ENCODE measurements around the gene THAP11.

The THAP11 gene

DNA sequence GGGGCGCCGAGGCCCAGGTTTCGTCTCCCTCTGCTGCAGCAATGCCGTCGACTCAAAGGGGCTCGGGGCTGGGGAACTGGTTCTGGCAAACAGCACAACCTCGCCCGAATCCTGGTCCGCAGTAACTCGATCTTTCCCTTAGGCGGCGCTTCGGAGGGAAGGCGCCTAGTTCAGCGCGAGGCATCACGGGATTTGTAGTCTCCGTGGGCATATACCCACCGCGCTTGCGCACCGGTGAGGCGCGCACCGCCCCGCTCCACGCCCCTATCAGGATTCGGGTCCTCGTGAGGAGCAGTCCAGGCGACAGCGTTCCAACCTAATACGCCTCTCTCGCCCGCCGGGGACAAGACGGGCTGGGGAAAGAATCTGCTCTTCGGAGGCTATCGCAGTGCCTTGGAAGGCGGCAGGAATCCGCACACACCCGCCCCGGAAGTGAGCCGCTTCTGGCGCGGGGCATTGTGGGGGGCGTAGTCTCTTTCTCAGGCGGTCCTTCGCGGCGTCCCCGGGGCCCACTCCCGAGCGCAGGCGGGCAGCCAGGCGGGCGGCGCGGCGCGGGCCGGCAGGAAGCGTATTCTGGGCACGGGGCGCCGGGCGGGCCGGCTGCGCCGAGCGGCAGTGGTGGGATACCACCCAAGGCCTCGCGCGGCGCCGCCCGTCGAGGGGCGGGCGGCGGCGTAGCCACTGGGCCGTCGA lies at the start of gene THAP11:
Gene THAP11, plus strand, starts transcription at position 505 of the 693 bp plus-strand sequence. CDS start 235 bp downstream, outside the sequence.
- DNase-seq = peak; percentile 99

DNA sequence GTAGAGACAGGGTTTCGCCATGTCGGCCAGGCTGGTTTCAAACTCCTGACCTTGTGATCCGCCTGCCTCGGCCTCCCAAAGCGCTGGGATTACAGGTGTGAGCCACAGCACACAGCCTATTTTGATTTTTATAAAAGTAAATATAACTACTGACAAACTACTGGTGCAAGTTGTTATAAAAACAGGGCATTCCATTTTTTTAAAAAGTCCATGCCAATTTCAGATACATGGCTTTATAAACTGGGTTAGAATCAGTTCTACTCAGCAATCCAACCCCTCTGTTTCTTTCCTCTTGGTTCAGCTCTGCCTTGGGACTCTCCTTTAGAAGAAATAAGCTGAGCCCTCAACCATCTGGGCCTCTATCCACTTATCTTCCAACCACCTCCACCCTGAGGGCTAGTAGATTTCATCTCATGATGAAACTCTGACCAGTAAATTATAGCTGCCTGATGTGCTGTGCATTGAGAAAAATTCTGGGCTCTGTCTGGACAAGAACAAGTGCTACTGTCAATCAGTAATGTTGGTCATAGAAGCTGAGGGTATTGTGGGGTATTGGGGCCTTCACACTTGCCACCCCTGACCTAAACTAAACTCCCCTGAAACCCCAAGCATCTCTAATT lies 45.9 kb upstream of the THAP11 start:
- DNase-seq = peak; percentile 67

GRCh38 chr16:67800338-67800926 lies 41.7 kb upstream of the THAP11 start:
- peak; percentile 96 for DNase-seq

- no peak for DNase-seq
Observed at GRCh38 chr16:67801241-67801640, 40.9 kb upstream of the THAP11 start.

- no peak for DNase-seq
Observed at GRCh38 chr16:67801883-67802282, 40.2 kb upstream of the THAP11 start.

DNA sequence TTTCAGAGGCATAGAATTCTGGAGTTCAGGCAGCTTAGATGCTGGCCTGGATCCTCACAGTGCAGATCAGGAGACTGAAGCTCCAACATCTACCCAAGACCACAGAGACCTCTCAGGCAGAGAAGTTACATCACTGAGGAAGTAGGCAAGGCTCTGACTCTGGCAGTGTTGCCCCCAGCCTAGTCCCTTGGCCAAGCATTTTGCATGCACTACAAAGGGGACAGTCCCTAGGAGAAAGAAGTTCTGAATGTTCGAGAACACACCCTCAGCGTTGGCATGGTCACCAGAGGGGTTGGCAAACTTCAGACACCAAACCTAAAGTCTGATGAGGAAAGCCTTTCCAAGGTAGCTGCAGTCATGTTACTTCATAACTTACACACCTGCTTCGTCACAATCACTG lies 38.2 kb upstream of the THAP11 start:
- DNase-seq = peak; percentile 65

GRCh38 chr16:67804853-67805542 lies 37.1 kb upstream of the THAP11 start:
- no peak for DNase-seq

- no peak for DNase-seq
Observed at GRCh38 chr16:67805718-67806427, 36.2 kb upstream of the THAP11 start.

GRCh38 chr16:67806428-67807147 lies 35.5 kb upstream of the THAP11 start, which contains the start of the genes RANBP10 and TSNAXIP1:
Gene RANBP10 (minus strand): TSS chr16:67806560. CDS start chr16:67806536, 24 bp downstream.
Gene TSNAXIP1 (plus strand): TSS chr16:67806889. CDS start chr16:67807150, 261 bp downstream.
- DNase-seq = peak; percentile 100

GRCh38 chr16:67807148-67807682 lies 34.9 kb upstream of the THAP11 start:
- no peak for DNase-seq

DNA sequence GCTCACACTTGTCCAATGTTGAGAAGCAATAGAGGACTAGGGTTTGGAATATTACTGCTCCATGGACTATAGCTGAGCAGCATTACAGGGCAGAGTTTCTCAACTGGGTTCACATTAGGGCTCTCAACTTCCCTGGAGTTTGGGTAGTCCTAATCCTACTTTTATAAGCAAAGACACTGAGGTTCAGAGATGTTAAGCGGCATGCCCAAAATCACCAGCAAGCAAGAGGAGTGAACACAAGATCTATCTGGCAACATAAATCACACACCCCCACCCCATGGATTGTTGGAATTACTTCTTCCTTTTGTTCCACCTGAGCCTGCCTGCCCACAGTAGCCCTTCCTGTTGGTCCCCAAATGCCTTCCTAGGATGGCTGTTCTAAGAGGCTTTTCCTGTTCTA lies 30.2 kb upstream of the THAP11 start:
- DNase-seq = no peak

GRCh38 chr16:67814567-67814966 lies 27.6 kb upstream of the THAP11 start:
- DNase-seq = no peak

GRCh38 chr16:67820608-67821259 lies 21.4 kb upstream of the THAP11 start:
- no peak for DNase-seq

GRCh38 chr16:67822511-67822910 lies 19.6 kb upstream of the THAP11 start:
- DNase-seq = no peak

GRCh38 chr16:67825119-67825518 lies 17.0 kb upstream of the THAP11 start:
- DNase-seq = no peak

- DNase-seq = no peak
Observed at GRCh38 chr16:67825906-67826305, 16.2 kb upstream of the THAP11 start.

DNA sequence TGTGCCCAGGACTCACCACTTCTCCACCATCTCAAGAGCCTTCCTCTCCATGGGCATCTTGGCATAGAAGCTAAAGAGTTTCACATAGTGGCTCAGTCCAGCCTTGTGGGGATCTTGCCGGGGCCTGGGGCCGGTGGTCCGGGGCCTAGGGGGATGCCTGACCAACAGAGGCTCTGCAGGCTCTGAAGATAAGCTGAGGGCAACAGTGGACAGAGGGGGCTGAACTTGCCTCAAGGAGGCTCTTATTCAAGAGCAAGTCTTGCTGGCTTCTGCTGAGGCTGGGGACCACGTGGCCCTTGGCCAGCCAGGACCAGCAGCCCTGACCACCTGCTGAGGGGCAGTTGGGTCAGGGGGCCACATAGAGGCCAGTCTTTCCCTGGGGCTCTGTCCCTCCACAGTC lies 13.5 kb upstream of the THAP11 start:
- DNase-seq = no peak

GRCh38 chr16:67833030-67833414 lies 9.1 kb upstream of the THAP11 start:
- peak; percentile 47 for DNase-seq

DNA sequence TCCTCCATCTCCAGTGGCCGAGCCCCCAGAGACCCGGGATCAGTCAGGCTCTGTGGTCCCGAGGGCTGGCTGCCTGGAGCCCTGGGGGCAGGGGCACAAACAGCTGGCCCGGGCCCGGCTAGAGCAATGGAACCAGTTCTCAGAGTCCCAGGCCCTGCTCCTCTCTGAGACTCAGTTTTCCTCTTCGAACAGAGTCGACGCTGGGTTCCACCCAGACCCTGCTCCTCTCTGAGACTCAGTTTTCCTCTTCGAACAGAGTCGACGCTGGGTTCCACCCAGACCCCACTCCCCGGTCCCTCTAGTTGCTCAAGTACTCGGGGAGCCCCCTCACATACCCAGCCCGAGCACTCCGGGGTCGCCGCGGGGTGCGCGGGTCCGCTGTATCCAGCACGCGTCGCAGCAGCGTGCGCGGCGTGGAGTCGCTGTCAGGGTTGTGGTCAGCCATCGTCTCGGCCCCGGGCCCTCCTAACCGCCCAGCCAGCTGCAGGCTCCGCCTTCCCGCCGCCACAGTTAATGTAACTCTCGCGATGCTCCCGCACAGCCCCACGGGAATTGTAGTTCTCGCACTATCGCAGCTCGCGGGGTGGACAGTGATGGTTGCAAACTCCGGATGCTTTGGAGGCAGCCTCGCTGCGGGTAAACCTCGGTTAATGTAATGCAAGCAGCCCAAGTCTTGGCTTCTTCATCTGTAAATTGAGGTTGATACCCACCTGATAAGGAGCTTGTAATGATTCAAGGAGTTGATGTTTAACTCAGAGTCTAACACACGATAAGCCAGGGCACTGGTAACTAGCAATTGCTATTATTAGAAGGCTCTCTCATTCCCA lies 8.5 kb upstream of the THAP11 start:
- peak; percentile 97 for DNase-seq

DNA sequence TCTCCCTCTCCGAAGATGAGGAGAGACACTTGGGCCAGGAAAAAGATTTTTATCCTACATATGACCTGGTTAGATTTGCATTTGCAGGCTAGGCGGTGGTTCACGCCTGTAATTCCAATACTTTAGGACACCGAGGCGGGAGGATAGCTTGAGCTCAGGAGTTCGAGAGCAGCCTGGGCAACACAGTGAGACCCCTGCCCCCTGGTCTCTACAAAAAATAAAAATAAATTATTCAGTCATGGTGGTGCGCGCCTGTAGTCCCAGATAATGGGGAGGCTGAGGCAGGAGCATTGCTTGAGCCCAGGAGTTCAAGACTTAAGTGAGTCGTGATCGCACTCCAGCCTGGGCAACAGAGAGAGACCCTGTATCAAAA lies 7.9 kb upstream of the THAP11 start:
- no peak for DNase-seq
